Heart left ventricle (tissue), 13 donors: ENCODE measurements around the gene ZNF197.
A peak's percentile ranks its signal among the peaks of the same experiment; 100 is the strongest.

Source experiments
- CTCF ChIP-seq, 12 donors: fragments of 200-600 bp; sonication (generic) in 4 of 12; IDR thresholded peaks; one replicate each; pipeline versions ENCODE4 v1.5.0 to v1.8.0; 2018 to 2022; ENCODE audit warnings: antibody characterized with exemption in 12 of 12, mild to moderate bottlenecking in 5 of 12
- POLR2A ChIP-seq, 2 donors: fragments of 450-650 bp; IDR thresholded peaks; one replicate each; pipeline ENCODE4 v1.6.1; 2017; ENCODE audit warnings: antibody characterized with exemption in 2 of 2, mild to moderate bottlenecking in 2 of 2, moderate library complexity in 2 of 2
- donor health status: ischemic (EF 13 %, LVEDD 7.1; RV severe dilation, severe dysfunction).
- donor health status: DM: no; HTN: yes; CAD: no.
- donor health status: DM: no; HTN: no; CAD: no.
- donor health status: ischemic (EF 25% LVEDD 6.9; RV normal size, moderate dysfunction).
- donor health status: ischemic (EF 25% LVEDD 5.7; RV mildly dilated, moderate dysfunction).
- donor health status: ischemic (EF 35%, LVEDD 5.7; RV mildly dilated, moderate dysfunction).
- donor health status: nonischemic (EF 11% LVEDD 7.7; RV severe dilation, severe dysfunction).
- donor health status: DM: yes; HTN: yes; CAD: no.
- donor health status: PGD.
- donor health status: ischemic (EF 29% LVEDD 5.4; RV normal size, mild dysfunction).
- donor health status: nonischemic (EF 23%, LVEDD 6.1; RV moderate dilation, normal function).

GRCh38 chr3:44661189-44661588, 36.4 kb downstream of the ZNF197 start:
- TF ChIP-seq POLR2A (IDR thresholded peaks at IDR 0.05) (no peak), CTCF (IDR thresholded peaks at IDR 0.05) (peak in 3 of 12 donors; percentile 10 to 19 (median 13))
